Natural killer cell (primary cell): Measurements from ENCODE around the gene LCLAT1. TPM values are rescaled to one million over a fixed set of nuclear protein-coding genes. Genes with fewer than 3 reads are reported as not detected.
A peak's percentile ranks its signal among the peaks of the same experiment; 100 is the strongest.

ENCODE experiments used
- ATAC-seq, 3 donors: fragments of 150-1000 bp in 2 of 3; fragments of 200-7000 bp in 1 of 3; cut with Tn5 transposase; 1 replicate in 1 of 3; 2 replicates in 2 of 3; pipeline ENCODE4 v1.10.0; 2021; ENCODE audit warnings: mild to moderate bottlenecking in 2 of 3, moderate library complexity in 2 of 3
- DNase-seq, 2 donors: peaks; one replicate each; pipeline versions ENCODE4 v3.0.0 to v3.0.0-alpha.2; 2013 to 2021; ENCODE audit warnings: mixed read lengths in 1 of 2
- H3K27ac ChIP-seq: one replicate; pipeline ENCODE4 v1.5.1; 2013; ENCODE audit warnings: mild to moderate bottlenecking, low read length
- H3K27me3 ChIP-seq: one replicate; pipeline ENCODE4 v1.6.1; 2013; ENCODE audit warnings: low read length; ENCODE audit not compliant: control insufficient read depth, insufficient read depth
- H3K36me3 ChIP-seq: one replicate; pipeline ENCODE4 v1.6.1; 2013; ENCODE audit warnings: low read length; ENCODE audit not compliant: control insufficient read depth, insufficient read depth
- H3K4me1 ChIP-seq: one replicate; pipeline ENCODE4 v1.6.1; 2013; ENCODE audit warnings: low read length; ENCODE audit not compliant: control insufficient read depth, insufficient read depth
- H3K4me3 ChIP-seq: one replicate; pipeline ENCODE4 v1.5.1; 2013; ENCODE audit warnings: low read length
- H3K9me3 ChIP-seq: one replicate; pipeline ENCODE4 v1.6.1; 2013; ENCODE audit warnings: low read length; ENCODE audit not compliant: control insufficient read depth, insufficient read depth
- H3K27ac Mint-ChIP-seq, 2 donors: one replicate each; pipeline ENCODE4 v1.8.0; 2022; ENCODE audit warnings: mild to moderate bottlenecking in 2 of 2, mixed read lengths in 2 of 2, moderate library complexity in 1 of 2
- H3K27me3 Mint-ChIP-seq, 2 donors: one replicate each; pipeline ENCODE4 v1.8.0; 2022; ENCODE audit warnings: low read depth in 2 of 2, mixed read lengths in 2 of 2
- H3K36me3 Mint-ChIP-seq: one replicate; pipeline ENCODE4 v1.8.0; 2022; ENCODE audit warnings: mixed read lengths
- H3K4me1 Mint-ChIP-seq, 2 donors: one replicate each; pipeline ENCODE4 v1.8.0; 2022; ENCODE audit warnings: mixed read lengths in 2 of 2
- H3K4me3 Mint-ChIP-seq: one replicate; pipeline ENCODE4 v1.8.0; 2022; ENCODE audit warnings: mild to moderate bottlenecking, moderate library complexity, mixed read lengths
- H3K9me3 Mint-ChIP-seq, 2 donors: one replicate each; pipeline ENCODE4 v1.8.0; 2022; ENCODE audit warnings: mixed read lengths in 2 of 2
- WGBS: methylation state at CpG from one replicate; pipeline ENCODE4 v1.1.7; 2013; ENCODE audit warnings: missing lambda C conversion rate; ENCODE audit not compliant: insufficient coverage; 5-methylcytosine and 5-hydroxymethylcytosine counted together
- intact Hi-C: fragments of 100-400 bp; cut with micrococcal nuclease; formaldehyde crosslinking; loops from one replicate; pipeline ENCODE4 v1.14.2; 2022
- total RNA-seq, 4 donors: library from RNA; stranded (reverse); fragments of 120-200 nt in 1 of 4; gene quantifications; one replicate each; pipeline versions ENCODE4 v1.2.3 to v1.2.4, GENCODE V29; 2013 to 2022
- TF ChIP-seq, protein P1 (sequence below): fragments of 200-600 bp; IDR thresholded peaks from one replicate; pipeline ENCODE4 v1.8.0; 2022; ENCODE audit warnings: antibody characterized with exemption

LCLAT1 gene
- total RNA-seq, 3 donors from 2014 or later (not counting 1 experiment from before 2014, with no cell fraction given): 13.0 to 16.2 (median 14.2) TPM

GRCh38 chr2:30577151-30577550, 130.1 kb downstream of the LCLAT1 start:
- 100% methylated on average over 3 of the region's 4 CpGs for WGBS
- H3K27me3 Mint-ChIP-seq: no peaks in the 10 kb centered on the region

DNA sequence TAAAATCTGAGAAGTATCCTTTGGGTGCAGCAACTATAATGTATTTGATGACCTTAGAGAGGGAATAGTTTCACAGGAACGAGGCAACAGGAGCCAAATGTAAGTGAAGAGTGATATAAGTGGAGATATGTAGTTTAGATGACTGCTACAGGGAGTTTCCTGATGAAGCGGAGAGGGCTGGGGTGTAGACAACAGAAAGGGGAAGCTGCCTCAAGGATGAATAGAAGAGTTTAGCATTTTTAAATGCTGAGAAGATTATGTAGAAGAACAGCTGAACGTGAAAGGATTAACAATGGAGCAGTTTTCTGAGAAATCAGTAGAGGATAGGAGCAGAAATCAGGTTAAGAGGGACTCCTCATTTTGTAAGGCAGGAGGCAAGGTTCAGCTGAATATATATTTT, 133.3 kb downstream of the LCLAT1 start:
- H3K9me3 ChIP-seq: no peaks in the 10 kb centered on the region
- H3K27ac Mint-ChIP-seq: no peak overlapping the region
- intact Hi-C loops: no loop called here
- no peaks in the 10 kb centered on the region for H3K27me3 ChIP-seq
- H3K4me3 Mint-ChIP-seq: no peak overlapping the region
- peaks cover 0 to 12% of the 10 kb centered on the region in 2 donors for H3K4me1 Mint-ChIP-seq
- TF ChIP-seq, protein P1, sequence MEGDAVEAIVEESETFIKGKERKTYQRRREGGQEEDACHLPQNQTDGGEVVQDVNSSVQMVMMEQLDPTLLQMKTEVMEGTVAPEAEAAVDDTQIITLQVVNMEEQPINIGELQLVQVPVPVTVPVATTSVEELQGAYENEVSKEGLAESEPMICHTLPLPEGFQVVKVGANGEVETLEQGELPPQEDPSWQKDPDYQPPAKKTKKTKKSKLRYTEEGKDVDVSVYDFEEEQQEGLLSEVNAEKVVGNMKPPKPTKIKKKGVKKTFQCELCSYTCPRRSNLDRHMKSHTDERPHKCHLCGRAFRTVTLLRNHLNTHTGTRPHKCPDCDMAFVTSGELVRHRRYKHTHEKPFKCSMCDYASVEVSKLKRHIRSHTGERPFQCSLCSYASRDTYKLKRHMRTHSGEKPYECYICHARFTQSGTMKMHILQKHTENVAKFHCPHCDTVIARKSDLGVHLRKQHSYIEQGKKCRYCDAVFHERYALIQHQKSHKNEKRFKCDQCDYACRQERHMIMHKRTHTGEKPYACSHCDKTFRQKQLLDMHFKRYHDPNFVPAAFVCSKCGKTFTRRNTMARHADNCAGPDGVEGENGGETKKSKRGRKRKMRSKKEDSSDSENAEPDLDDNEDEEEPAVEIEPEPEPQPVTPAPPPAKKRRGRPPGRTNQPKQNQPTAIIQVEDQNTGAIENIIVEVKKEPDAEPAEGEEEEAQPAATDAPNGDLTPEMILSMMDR: no peak
- peaks cover under 1% of the 10 kb centered on the region for H3K36me3 ChIP-seq
- H3K4me1 ChIP-seq: no peaks in the 10 kb centered on the region
- no peak for DNase-seq
- H3K4me3 ChIP-seq: no peak overlapping the region
- H3K36me3 Mint-ChIP-seq: no peaks in the 10 kb centered on the region
- H3K9me3 Mint-ChIP-seq: no peaks in the 10 kb centered on the region
- peak overlapping the region; percentile 14 for H3K27ac ChIP-seq
- no peak for ATAC-seq
- WGBS: 57% methylated on average over 3 of the region's 3 CpGs
- H3K27me3 Mint-ChIP-seq: no peaks in the 10 kb centered on the region

More at GRCh38 chr2:30577151-30577550, 130.1 kb downstream of the LCLAT1 start:
- no peak overlapping the region for H3K4me3 Mint-ChIP-seq
- H3K36me3 Mint-ChIP-seq: no peaks in the 10 kb centered on the region
- H3K4me1 Mint-ChIP-seq: peaks cover 0 to 7% of the 10 kb centered on the region in 2 donors
- Histone ChIP-seq H3K9me3 (no peaks in the 10 kb centered on the region), H3K27me3 (no peaks in the 10 kb centered on the region), H3K4me3 (no peak overlapping the region), H3K4me1 (no peaks in the 10 kb centered on the region), H3K36me3 (no peaks in the 10 kb centered on the region), H3K27ac (no peak overlapping the region)
- no peaks in the 10 kb centered on the region for H3K9me3 Mint-ChIP-seq
- no peak for ATAC-seq
- intact Hi-C loops: no loop called here
- no peak for DNase-seq
- TF ChIP-seq, protein P1: no peak
- H3K27ac Mint-ChIP-seq: no peak overlapping the region

GRCh38 chr2:30582521-30582920, 135.5 kb downstream of the LCLAT1 start:
- Mint-ChIP-seq H3K27ac (no peak overlapping the region), H3K9me3 (no peaks in the 10 kb centered on the region), H3K4me3 (no peak overlapping the region), H3K36me3 (no peaks in the 10 kb centered on the region), H3K4me1 (peaks cover 0 to 16% of the 10 kb centered on the region in 2 donors), H3K27me3 (no peaks in the 10 kb centered on the region)
- H3K36me3 ChIP-seq: peaks cover 2% of the 10 kb centered on the region
- no peak for DNase-seq
- intact Hi-C loops: no loop called here
- H3K4me3 ChIP-seq: no peak overlapping the region
- WGBS: 100% methylated on average over 2 of the region's 2 CpGs
- H3K4me1 ChIP-seq: no peaks in the 10 kb centered on the region
- TF ChIP-seq, protein P1: no peak
- ATAC-seq: no peak
- H3K27me3 ChIP-seq: no peaks in the 10 kb centered on the region
- H3K9me3 ChIP-seq: no peaks in the 10 kb centered on the region
- H3K27ac ChIP-seq: no peak overlapping the region

DNA sequence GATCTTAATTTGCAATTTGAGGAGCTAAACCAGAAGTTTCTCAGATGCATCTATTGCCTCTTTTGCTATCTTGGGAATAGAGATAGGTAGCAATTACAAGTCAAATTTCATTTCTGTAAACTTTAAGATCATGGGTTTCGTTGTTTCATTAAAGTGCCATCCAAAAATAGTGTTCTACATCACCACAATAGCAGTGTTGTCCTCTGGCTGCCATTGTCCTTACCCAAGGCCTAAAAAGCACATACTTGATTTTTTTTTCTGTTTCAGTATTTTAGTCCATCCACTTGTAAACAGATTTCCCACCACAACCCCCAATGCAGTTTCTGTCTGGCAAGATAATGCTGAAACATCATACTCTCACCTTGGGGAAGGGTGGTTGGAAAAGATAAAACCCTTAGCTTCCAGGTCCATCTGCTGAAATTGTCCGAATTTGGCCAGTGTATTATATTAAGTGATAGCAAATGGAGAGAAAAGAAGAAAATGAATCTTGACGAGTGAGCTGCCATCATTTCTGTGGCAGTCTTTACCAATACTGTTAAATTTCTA, 136.2 kb downstream of the LCLAT1 start:
- intact Hi-C loops: no loop called here
- Mint-ChIP-seq H3K36me3 (no peaks in the 10 kb centered on the region), H3K27ac (no peak overlapping the region), H3K27me3 (no peaks in the 10 kb centered on the region), H3K4me3 (no peak overlapping the region), H3K9me3 (no peaks in the 10 kb centered on the region), H3K4me1 (peaks cover 0 to 16% of the 10 kb centered on the region in 2 donors)
- H3K4me1 ChIP-seq: no peaks in the 10 kb centered on the region
- H3K4me3 ChIP-seq: no peak overlapping the region
- ATAC-seq: no peak
- H3K9me3 ChIP-seq: no peaks in the 10 kb centered on the region
- H3K27me3 ChIP-seq: no peaks in the 10 kb centered on the region
- H3K27ac ChIP-seq: no peak overlapping the region
- 87% methylated on average over 2 of the region's 3 CpGs for WGBS
- TF ChIP-seq, protein P1: no peak
- peaks cover 2% of the 10 kb centered on the region for H3K36me3 ChIP-seq
- DNase-seq: no peak
